GM19372 (cell line): Measurements from ENCODE around the gene NRSN1.

Experiments used
- ATAC-seq: cut with Tn5 transposase; IDR thresholded peaks from one replicate; pipeline ENCODE4 v1.9.1; 2021; ENCODE audit warnings: mild to moderate bottlenecking, low read depth, moderate library complexity; ENCODE audit not compliant: unreplicated experiment

The NRSN1 gene

GRCh38 chr6:24125980-24126379, at the start of gene NRSN1:
Gene NRSN1 (plus strand): TSS chr6:24126215. CDS start chr6:24134328, 8,113 bp downstream.
- ATAC-seq: no peak

GRCh38 chr6:24078200-24078599, 47.8 kb upstream of the NRSN1 start:
- no peak for ATAC-seq

- no peak for ATAC-seq
These were observed 46.9 kb upstream of the NRSN1 start for GRCh38 chr6:24079076-24079475.

GRCh38 chr6:24080711-24081110, 45.3 kb upstream of the NRSN1 start:
- no peak for ATAC-seq

- ATAC-seq: no peak
These were observed 36.3 kb upstream of the NRSN1 start for GRCh38 chr6:24089736-24090135.

GRCh38 chr6:24092407-24092806, 33.6 kb upstream of the NRSN1 start:
- no peak for ATAC-seq

- no peak for ATAC-seq
These were observed 32.6 kb upstream of the NRSN1 start for GRCh38 chr6:24093381-24093780.

GRCh38 chr6:24099181-24099580, 26.8 kb upstream of the NRSN1 start:
- no peak for ATAC-seq

GRCh38 chr6:24100024-24100769, 25.8 kb upstream of the NRSN1 start:
- no peak for ATAC-seq

- ATAC-seq: no peak
These were observed 25.3 kb upstream of the NRSN1 start for GRCh38 chr6:24100770-24101155.

- no peak for ATAC-seq
These were observed 20.8 kb upstream of the NRSN1 start for GRCh38 chr6:24105191-24105590.

GRCh38 chr6:24106291-24106690, 19.7 kb upstream of the NRSN1 start:
- ATAC-seq: no peak

GRCh38 chr6:24107294-24107693, 18.7 kb upstream of the NRSN1 start:
- ATAC-seq: no peak

GRCh38 chr6:24108056-24108455, 18.0 kb upstream of the NRSN1 start:
- no peak for ATAC-seq

GRCh38 chr6:24110417-24110816, 15.6 kb upstream of the NRSN1 start:
- no peak for ATAC-seq

- no peak for ATAC-seq
These were observed 12.1 kb upstream of the NRSN1 start for GRCh38 chr6:24113891-24114290.

- no peak for ATAC-seq
These were observed 9.0 kb upstream of the NRSN1 start for GRCh38 chr6:24117021-24117420.

GRCh38 chr6:24122139-24122538, 3.9 kb upstream of the NRSN1 start:
- no peak for ATAC-seq

GRCh38 chr6:24126586-24127192, 674 bp downstream of the NRSN1 start:
- ATAC-seq: no peak

- ATAC-seq: no peak
These were observed 1.3 kb downstream of the NRSN1 start for GRCh38 chr6:24127316-24127715.

- ATAC-seq: no peak
These were observed 5.7 kb downstream of the NRSN1 start for GRCh38 chr6:24131751-24132150.

- no peak for ATAC-seq
These were observed 13.1 kb downstream of the NRSN1 start for GRCh38 chr6:24139080-24139479.
